Mesenchymal stem cell (in vitro differentiated cells and primary cell): ENCODE measurements around the gene GABRB3.

Experiments
- DNase-seq: peaks from one replicate; pipeline ENCODE4 v3.0.0-alpha.2; 2013
- H2AFZ ChIP-seq: one replicate; pipeline ENCODE4 v1.6.1; 2013; ENCODE audit warnings: low read depth, mild to moderate bottlenecking, control low read depth, inconsistent platforms, low read length, moderate library complexity
- H2AK5ac ChIP-seq: 2 replicates; pipeline ENCODE4 v1.6.1; 2013; ENCODE audit warnings: low read length, moderate library complexity, mild to moderate bottlenecking, inconsistent platforms; ENCODE audit not compliant: severe bottlenecking
- H2BK120ac ChIP-seq: one replicate; pipeline ENCODE4 v1.6.1; 2013; ENCODE audit warnings: low read depth, mild to moderate bottlenecking, inconsistent platforms, low read length, moderate library complexity
- H2BK12ac ChIP-seq, 2 experiments: one replicate each; pipeline ENCODE4 v1.6.1; 2013; ENCODE audit warnings: inconsistent platforms in 2 of 2, low read length in 2 of 2, mild to moderate bottlenecking in 2 of 2, moderate library complexity in 2 of 2, control low read depth in 1 of 2
- H2BK15ac ChIP-seq: one replicate; pipeline ENCODE4 v1.6.1; 2013; ENCODE audit warnings: mild to moderate bottlenecking, low read depth, inconsistent platforms; ENCODE audit not compliant: poor library complexity, severe bottlenecking
- H2BK5ac ChIP-seq: 2 replicates; pipeline ENCODE4 v1.6.1; 2013; ENCODE audit warnings: low read depth, mild to moderate bottlenecking, low read length, control low read depth, inconsistent platforms; ENCODE audit not compliant: poor library complexity, severe bottlenecking
- H3K14ac ChIP-seq, 2 experiments: one replicate each; pipeline ENCODE4 v1.6.1; 2013; ENCODE audit warnings: inconsistent platforms in 2 of 2, low read length in 2 of 2, control low read depth in 1 of 2, mild to moderate bottlenecking in 1 of 2, moderate library complexity in 1 of 2
- H3K18ac ChIP-seq, 2 experiments: one replicate each; pipeline ENCODE4 v1.6.1; 2013; ENCODE audit warnings: inconsistent platforms in 2 of 2, low read length in 2 of 2, control low read depth in 1 of 2, low read depth in 1 of 2, mild to moderate bottlenecking in 1 of 2
- H3K23ac ChIP-seq, 2 experiments: one replicate each; pipeline ENCODE4 v1.6.1; 2013; ENCODE audit warnings: inconsistent platforms in 2 of 2, low read length in 2 of 2, mild to moderate bottlenecking in 2 of 2, moderate library complexity in 2 of 2, control low read depth in 1 of 2
- H3K27ac ChIP-seq: 2 replicates; pipeline ENCODE4 v1.5.1; 2013; ENCODE audit warnings: mild to moderate bottlenecking, moderate library complexity, low read length, control low read depth, inconsistent platforms; ENCODE audit not compliant: poor library complexity, severe bottlenecking
- H3K27me3 ChIP-seq, 2 experiments: 2 replicates each; pipeline versions ENCODE4 v1.6.1 to v1.7.0; 2013; ENCODE audit warnings: low read length in 2 of 2, mild to moderate bottlenecking in 2 of 2, moderate library complexity in 2 of 2, control low read depth in 1 of 2, inconsistent platforms in 1 of 2; ENCODE audit not compliant: control insufficient read depth in 1 of 2, insufficient read depth in 1 of 2
- H3K36me3 ChIP-seq, 2 experiments: 2 replicates each; pipeline versions ENCODE4 v1.6.1 to v1.7.0; 2013; ENCODE audit warnings: low read length in 2 of 2, control low read depth in 1 of 2, inconsistent platforms in 1 of 2, low read depth in 1 of 2, mild to moderate bottlenecking in 1 of 2; ENCODE audit not compliant: insufficient read depth in 2 of 2, control insufficient read depth in 1 of 2
- H3K4ac ChIP-seq, 2 experiments: one replicate each; pipeline ENCODE4 v1.6.1; 2013; ENCODE audit warnings: inconsistent platforms in 2 of 2, low read length in 2 of 2, mild to moderate bottlenecking in 2 of 2, moderate library complexity in 2 of 2, control low read depth in 1 of 2, low read depth in 1 of 2
- H3K4me1 ChIP-seq: 2 replicates; pipeline ENCODE4 v1.6.1; 2013; ENCODE audit warnings: low read depth, low read length, control low read depth; ENCODE audit not compliant: control insufficient read depth, insufficient read depth
- H3K4me2 ChIP-seq: 2 replicates; pipeline ENCODE4 v1.6.1; 2013; ENCODE audit warnings: low read length, mild to moderate bottlenecking, inconsistent platforms; ENCODE audit not compliant: poor library complexity, severe bottlenecking
- H3K4me3 ChIP-seq, 2 experiments: 2 replicates each; pipeline versions ENCODE4 v1.5.1 to v1.7.0; 2013; ENCODE audit warnings: low read length in 2 of 2, mild to moderate bottlenecking in 2 of 2, control low read depth in 1 of 2, low read depth in 1 of 2; ENCODE audit not compliant: insufficient read depth in 1 of 2
- H3K79me1 ChIP-seq: replicated peaks from 2 replicates; pipeline ENCODE4 v1.6.1; 2013; ENCODE audit warnings: mild to moderate bottlenecking, control low read depth, low read length, inconsistent platforms; ENCODE audit not compliant: poor library complexity, severe bottlenecking
- H3K9ac ChIP-seq: 2 replicates; pipeline ENCODE4 v1.7.0; 2013; ENCODE audit warnings: mild to moderate bottlenecking, low read length, moderate library complexity
- H3K9me3 ChIP-seq: 2 replicates; pipeline ENCODE4 v1.7.0; 2013; ENCODE audit warnings: mild to moderate bottlenecking, low read length; ENCODE audit not compliant: control insufficient read depth
- H4K8ac ChIP-seq: one replicate; pipeline ENCODE4 v1.6.1; 2013; ENCODE audit warnings: inconsistent platforms, mild to moderate bottlenecking, low read length, moderate library complexity
- H4K91ac ChIP-seq: one replicate; pipeline ENCODE4 v1.6.1; 2013; ENCODE audit warnings: mild to moderate bottlenecking, low read length, inconsistent platforms
- WGBS: methylation state at CpG from one replicate; pipeline ENCODE4 v1.1.7; 2013; ENCODE audit warnings: mixed read lengths; 5-methylcytosine and 5-hydroxymethylcytosine counted together

The GABRB3 gene

GRCh38 chr15:26662283-26662682 lies 110.6 kb downstream of the GABRB3 start:
- no peaks in the 10 kb centered on the region for H3K27me3 ChIP-seq
- H3K27ac ChIP-seq: no peak overlapping the region
- no peak overlapping the region for H4K8ac ChIP-seq
- H2AFZ ChIP-seq: no peak overlapping the region
- no peak overlapping the region for H3K9ac ChIP-seq
- no peak overlapping the region for H2BK120ac ChIP-seq
- H4K91ac ChIP-seq: no peak overlapping the region
- H2BK5ac ChIP-seq: no peak overlapping the region
- no peaks in the 10 kb centered on the region for H3K4me1 ChIP-seq
- no peak overlapping the region for H3K4me2 ChIP-seq
- no peaks in the 10 kb centered on the region for H3K36me3 ChIP-seq
- H2BK12ac ChIP-seq: no peak overlapping the region
- H3K14ac ChIP-seq: no peak overlapping the region
- 61% methylated on average over 6 of the region's 6 CpGs for WGBS
- no peak overlapping the region for H3K4ac ChIP-seq
- H3K79me1 ChIP-seq: no peaks in the 10 kb centered on the region
- no peak overlapping the region for H3K18ac ChIP-seq
- H2BK15ac ChIP-seq: no peak overlapping the region
- no peak overlapping the region for H2AK5ac ChIP-seq
- no peak for DNase-seq
- H3K9me3 ChIP-seq: peaks cover 5% of the 10 kb centered on the region
- H3K23ac ChIP-seq: no peak overlapping the region
- H3K4me3 ChIP-seq: no peak overlapping the region

- H3K4me1 ChIP-seq: no peaks in the 10 kb centered on the region
- no peaks in the 10 kb centered on the region for H3K27me3 ChIP-seq
- no peak overlapping the region for H2AFZ ChIP-seq
- H2BK120ac ChIP-seq: no peak overlapping the region
- DNase-seq: no peak
- H3K9me3 ChIP-seq: peaks cover 9% of the 10 kb centered on the region
- no peak overlapping the region for H4K8ac ChIP-seq
- H2BK15ac ChIP-seq: no peak overlapping the region
- H3K14ac ChIP-seq: no peak overlapping the region
- H3K23ac ChIP-seq: no peak overlapping the region
- H3K4me2 ChIP-seq: no peak overlapping the region
- no peak overlapping the region for H3K4me3 ChIP-seq
- no peak overlapping the region for H4K91ac ChIP-seq
- H2BK12ac ChIP-seq: no peak overlapping the region
- H3K36me3 ChIP-seq: no peaks in the 10 kb centered on the region
- no peak overlapping the region for H3K4ac ChIP-seq
- H2AK5ac ChIP-seq: no peak overlapping the region
- H3K27ac ChIP-seq: no peak overlapping the region
- no peaks in the 10 kb centered on the region for H3K79me1 ChIP-seq
- H3K18ac ChIP-seq: no peak overlapping the region
- 93% methylated on average over 7 of the region's 7 CpGs for WGBS
- H3K9ac ChIP-seq: no peak overlapping the region
- no peak overlapping the region for H2BK5ac ChIP-seq
Observed at GRCh38 chr15:26661748-26662147, 111.1 kb downstream of the GABRB3 start.

GRCh38 chr15:26661107-26661506 lies 111.8 kb downstream of the GABRB3 start:
- Histone ChIP-seq H3K4me3 (no peak overlapping the region), H3K27me3 (no peaks in the 10 kb centered on the region), H3K4ac (no peak overlapping the region), H3K14ac (no peak overlapping the region), H4K91ac (no peak overlapping the region), H3K9ac (no peak overlapping the region), H2BK120ac (no peak overlapping the region), H2BK5ac (no peak overlapping the region), H2AK5ac (no peak overlapping the region), H3K36me3 (no peaks in the 10 kb centered on the region), H3K79me1 (no peaks in the 10 kb centered on the region), H4K8ac (no peak overlapping the region), H2AFZ (no peak overlapping the region), H3K27ac (no peak overlapping the region), H3K4me1 (no peaks in the 10 kb centered on the region), H3K23ac (no peak overlapping the region), H3K9me3 (peaks cover 9% of the 10 kb centered on the region), H2BK12ac (no peak overlapping the region), H2BK15ac (no peak overlapping the region), H3K18ac (no peak overlapping the region), H3K4me2 (no peak overlapping the region)
- WGBS: 90% methylated on average over 3 of the region's 3 CpGs
- no peak for DNase-seq

GRCh38 chr15:26660241-26660640 lies 112.6 kb downstream of the GABRB3 start:
- no peaks in the 10 kb centered on the region for H3K27me3 ChIP-seq
- no peak overlapping the region for H3K14ac ChIP-seq
- H3K9ac ChIP-seq: no peak overlapping the region
- no peak overlapping the region for H4K91ac ChIP-seq
- H3K23ac ChIP-seq: no peak overlapping the region
- no peak overlapping the region for H2BK120ac ChIP-seq
- H2BK5ac ChIP-seq: no peak overlapping the region
- WGBS: 90% methylated on average over 3 of the region's 6 CpGs
- H3K79me1 ChIP-seq: no peaks in the 10 kb centered on the region
- H3K9me3 ChIP-seq: peaks cover 9% of the 10 kb centered on the region
- H2BK15ac ChIP-seq: no peak overlapping the region
- no peaks in the 10 kb centered on the region for H3K4me1 ChIP-seq
- no peak overlapping the region for H2AFZ ChIP-seq
- H3K36me3 ChIP-seq: no peaks in the 10 kb centered on the region
- no peak overlapping the region for H2AK5ac ChIP-seq
- no peak overlapping the region for H3K18ac ChIP-seq
- DNase-seq: no peak
- no peak overlapping the region for H3K4ac ChIP-seq
- H3K4me2 ChIP-seq: no peak overlapping the region
- H2BK12ac ChIP-seq: no peak overlapping the region
- no peak overlapping the region for H3K4me3 ChIP-seq
- no peak overlapping the region for H4K8ac ChIP-seq
- H3K27ac ChIP-seq: no peak overlapping the region
